Adipocyte (in vitro differentiated cells): ENCODE data around the gene GCNT4.

ENCODE experiments used
- DNase-seq: peaks from one replicate; pipeline ENCODE4 v3.0.0-alpha.2; 2015; ENCODE audit warnings: low read depth
- H3K27me3 ChIP-seq: replicated peaks from 2 replicates; pipeline ENCODE4 v1.7.0; 2013; ENCODE audit warnings: mild to moderate bottlenecking, low read length, moderate library complexity; ENCODE audit not compliant: control insufficient read depth, insufficient read depth
- H3K36me3 ChIP-seq: 2 replicates; pipeline ENCODE4 v1.7.0; 2013; ENCODE audit warnings: low read length, mild to moderate bottlenecking, moderate library complexity; ENCODE audit not compliant: control insufficient read depth, insufficient read depth, severe bottlenecking
- H3K4me1 ChIP-seq: 2 replicates; pipeline ENCODE4 v1.7.0; 2013; ENCODE audit warnings: mild to moderate bottlenecking, low read length, moderate library complexity; ENCODE audit not compliant: control insufficient read depth, insufficient read depth
- H3K4me3 ChIP-seq: 2 replicates; pipeline ENCODE4 v1.7.0; 2013; ENCODE audit warnings: mild to moderate bottlenecking, low read length, moderate library complexity
- H3K9ac ChIP-seq: 2 replicates; pipeline ENCODE4 v1.7.0; 2013; ENCODE audit warnings: mild to moderate bottlenecking, low read length, moderate library complexity
- H3K9me3 ChIP-seq: 2 replicates; pipeline ENCODE4 v1.7.0; 2013; ENCODE audit warnings: mild to moderate bottlenecking, low read length, moderate library complexity; ENCODE audit not compliant: control insufficient read depth

GCNT4 gene

DNA sequence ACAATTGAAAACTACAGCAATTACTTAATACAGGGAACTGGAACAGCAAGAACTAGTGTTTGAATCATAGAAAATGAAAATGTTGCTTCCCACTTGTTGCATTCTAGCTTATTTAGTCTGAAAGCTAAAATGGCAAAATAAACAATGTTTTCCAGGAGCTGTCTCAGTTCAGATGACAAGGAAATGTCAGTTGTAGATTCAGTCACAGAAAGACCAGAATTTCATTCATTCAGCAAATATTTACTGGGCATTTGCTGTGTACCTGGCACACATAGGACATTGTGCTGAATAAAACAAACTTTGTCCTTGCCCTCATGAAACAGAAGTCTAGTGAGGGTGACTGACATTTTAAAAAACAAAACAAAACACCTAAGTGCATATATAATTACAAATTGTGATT lies 41.5 kb downstream of the GCNT4 start:
- Histone ChIP-seq H3K4me1 (no peaks in the 10 kb centered on the region), H3K9ac (no peak overlapping the region), H3K9me3 (no peaks in the 10 kb centered on the region), H3K27me3 (no peaks in the 10 kb centered on the region), H3K4me3 (no peak overlapping the region), H3K36me3 (no peaks in the 10 kb centered on the region)
- no peak for DNase-seq

DNA sequence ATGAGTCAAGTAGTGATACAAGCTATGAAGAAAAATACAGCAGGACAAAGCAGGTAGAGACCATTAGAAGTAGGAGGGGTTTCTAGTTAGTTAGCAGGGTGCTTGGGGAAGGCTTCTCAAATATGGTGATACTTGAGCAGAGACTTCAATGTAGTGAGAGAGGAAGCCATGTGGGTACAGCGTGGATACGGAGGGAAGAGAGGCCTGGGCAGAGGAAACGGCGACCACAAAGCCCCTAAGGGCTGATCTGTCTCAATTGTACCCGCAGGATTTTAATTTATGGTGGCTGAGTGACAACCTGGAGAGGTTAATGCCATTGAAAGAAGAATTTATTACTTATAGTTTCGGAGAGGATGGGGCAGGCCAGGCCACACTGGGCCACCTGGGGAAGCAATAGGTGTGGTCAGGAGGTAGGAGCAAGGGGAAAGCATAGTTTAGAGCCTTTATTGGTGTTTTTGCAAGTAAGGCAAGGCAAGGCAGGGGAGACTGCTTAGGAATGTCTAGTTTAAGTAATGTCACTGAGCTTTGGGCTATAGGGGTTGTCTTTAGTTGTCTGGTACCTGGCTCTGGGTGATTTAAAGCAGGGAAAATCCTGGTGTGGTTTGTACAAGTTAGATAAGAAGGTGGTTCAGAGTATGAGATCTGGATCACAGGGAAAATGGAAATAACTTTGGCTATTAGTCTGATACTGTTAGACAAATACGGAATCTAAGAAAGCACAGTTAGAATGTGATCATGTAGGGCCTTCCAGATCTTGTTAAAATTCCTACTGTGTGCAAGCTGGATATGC lies 42.6 kb downstream of the GCNT4 start:
- H3K4me3 ChIP-seq, result no peak overlapping the region
- no peaks in the 10 kb centered on the region for H3K9me3 ChIP-seq
- H3K9ac ChIP-seq, result no peak overlapping the region
- DNase-seq, result no peak
- no peaks in the 10 kb centered on the region for H3K4me1 ChIP-seq
- H3K27me3 ChIP-seq, result no peaks in the 10 kb centered on the region
- H3K36me3 ChIP-seq, result no peaks in the 10 kb centered on the region

GRCh38 chr5:75006865-75007822 lies 45.2 kb downstream of the GCNT4 start:
- Histone ChIP-seq H3K4me3 (no peak overlapping the region), H3K4me1 (no peaks in the 10 kb centered on the region), H3K27me3 (no peaks in the 10 kb centered on the region), H3K36me3 (no peaks in the 10 kb centered on the region), H3K9ac (no peak overlapping the region), H3K9me3 (peaks cover 5% of the 10 kb centered on the region)
- DNase-seq, result peak; percentile 45

DNA sequence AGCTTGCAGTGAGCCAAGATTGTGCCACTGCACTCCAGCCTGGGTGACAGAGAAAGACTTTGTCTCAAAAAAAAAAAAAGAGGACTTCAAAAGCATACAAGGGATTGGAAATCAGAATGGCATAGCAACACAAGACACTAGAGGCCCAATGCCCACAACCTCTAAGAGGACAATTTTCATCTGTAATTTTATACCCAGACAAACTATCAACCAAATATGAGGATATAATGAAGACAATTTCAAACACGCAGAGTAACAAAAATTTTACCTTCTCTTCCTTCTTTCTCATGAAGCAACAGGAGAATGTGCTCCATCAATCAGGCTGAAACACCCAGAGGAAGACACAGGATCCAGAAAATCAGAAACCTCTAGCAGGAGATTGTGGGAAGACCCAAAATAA lies 46.8 kb downstream of the GCNT4 start:
- Histone ChIP-seq H3K9me3 (peaks cover 5% of the 10 kb centered on the region), H3K4me3 (no peak overlapping the region), H3K27me3 (no peaks in the 10 kb centered on the region), H3K36me3 (no peaks in the 10 kb centered on the region), H3K4me1 (no peaks in the 10 kb centered on the region), H3K9ac (no peak overlapping the region)
- no peak for DNase-seq
